Activated T-helper 9 cell treated with anti-CD3 and anti-CD28 coated beads, Interleukin-2, amount 50 U/mL, for 16 hours (primary cell): ENCODE measurements around the gene FAM50A.
A peak's percentile ranks its signal among the peaks of the same experiment; 100 is the strongest.

ENCODE experiments used
- DNase-seq: peaks from one replicate; pipeline ENCODE4 v3.0.0-alpha.2; 2020; ENCODE audit warnings: low read depth

The FAM50A gene

DNA sequence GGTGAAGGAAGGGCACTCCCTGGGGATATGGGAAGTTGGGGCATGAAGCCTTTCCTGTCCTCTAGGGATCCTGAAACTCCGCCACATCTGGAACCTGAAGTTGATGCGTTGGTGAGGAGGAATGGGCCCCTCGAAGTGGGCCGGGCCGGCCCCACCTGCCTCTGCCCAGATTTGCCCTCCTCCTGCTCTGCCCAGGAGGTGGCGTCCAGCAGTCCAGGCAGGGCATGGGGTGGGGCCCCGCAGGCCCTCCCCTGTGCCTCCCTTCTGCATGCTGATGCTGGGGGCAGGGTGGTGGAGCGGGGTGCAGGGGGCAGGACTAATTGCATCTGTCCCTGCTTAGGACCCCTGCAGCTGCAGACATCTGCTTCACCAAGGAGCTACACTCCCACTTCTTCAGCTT lies 30.8 kb upstream of the FAM50A start:
- no peak for DNase-seq

DNA sequence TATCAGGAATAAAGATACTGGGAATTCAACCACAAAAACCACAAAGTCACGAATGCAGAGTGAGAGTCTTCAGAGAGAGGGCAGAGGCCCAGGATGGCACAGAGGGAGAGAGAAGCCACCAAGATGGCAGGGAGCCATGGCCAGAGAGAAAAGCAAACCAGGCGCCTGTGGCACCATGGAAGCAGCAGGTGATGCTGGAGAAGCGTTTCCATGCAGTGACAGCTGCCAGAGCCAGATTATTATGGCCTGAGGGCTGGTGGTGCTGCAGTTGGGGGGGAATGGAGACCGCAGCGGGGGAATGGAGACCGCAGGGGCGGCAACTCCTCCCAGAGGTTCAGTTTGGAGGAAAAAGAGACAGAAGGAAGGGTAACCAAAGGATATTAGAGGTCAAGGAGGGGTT lies 26.8 kb upstream of the FAM50A start:
- DNase-seq, result no peak

DNA sequence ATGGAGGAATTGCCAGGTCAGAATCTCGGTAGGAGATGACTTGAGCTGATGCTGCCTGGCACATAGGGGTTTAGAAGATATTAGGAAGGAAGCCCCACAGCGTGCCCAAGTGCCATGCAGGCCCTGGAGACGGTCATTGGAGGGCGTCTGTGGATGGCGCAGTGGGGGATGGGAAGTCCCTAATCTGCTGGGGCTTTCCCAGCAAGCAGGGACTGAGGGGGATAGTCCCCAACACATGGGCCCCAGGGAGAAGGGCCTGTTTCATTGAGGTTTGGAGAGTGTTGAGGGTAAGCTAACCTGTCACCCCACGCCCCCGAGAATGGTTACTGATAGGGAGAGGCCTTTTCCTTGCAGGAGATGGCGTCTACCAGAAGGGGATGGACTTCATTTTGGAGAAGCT lies 24.8 kb upstream of the FAM50A start:
- DNase-seq, result no peak

DNA sequence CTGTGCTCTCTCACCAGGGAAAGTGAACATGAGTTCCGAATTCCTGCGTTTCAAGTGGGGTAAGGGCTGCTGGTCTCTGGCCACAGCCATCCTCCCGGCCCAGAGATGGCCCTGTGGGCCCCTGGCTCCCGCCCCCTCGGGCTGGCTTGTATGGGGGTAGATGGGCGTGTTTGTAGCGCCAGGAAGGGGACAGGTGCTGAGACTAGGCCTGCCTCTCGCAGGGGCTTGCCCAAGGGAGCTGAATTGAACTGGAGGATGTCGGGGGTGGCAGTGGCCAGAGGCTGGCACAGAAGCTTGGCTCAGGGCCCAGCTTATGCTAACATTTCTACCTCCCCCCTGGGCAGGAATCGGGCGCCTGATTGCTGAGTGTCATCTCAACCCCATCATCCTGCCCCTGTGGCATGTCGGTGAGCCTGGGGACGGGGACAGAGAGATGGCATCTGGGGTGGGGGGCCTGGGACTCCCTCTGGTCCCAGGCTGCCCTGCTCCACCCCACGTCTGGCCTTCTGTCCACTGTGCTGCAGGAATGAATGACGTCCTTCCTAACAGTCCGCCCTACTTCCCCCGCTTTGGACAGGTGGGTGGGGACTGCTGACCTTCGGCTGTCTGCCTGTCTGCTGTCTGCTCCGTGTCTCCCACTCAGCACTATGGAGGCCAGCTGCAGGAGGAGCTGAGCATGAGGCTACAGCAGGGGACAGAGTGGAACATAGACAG lies 24.1 kb upstream of the FAM50A start:
- no peak for DNase-seq

DNA sequence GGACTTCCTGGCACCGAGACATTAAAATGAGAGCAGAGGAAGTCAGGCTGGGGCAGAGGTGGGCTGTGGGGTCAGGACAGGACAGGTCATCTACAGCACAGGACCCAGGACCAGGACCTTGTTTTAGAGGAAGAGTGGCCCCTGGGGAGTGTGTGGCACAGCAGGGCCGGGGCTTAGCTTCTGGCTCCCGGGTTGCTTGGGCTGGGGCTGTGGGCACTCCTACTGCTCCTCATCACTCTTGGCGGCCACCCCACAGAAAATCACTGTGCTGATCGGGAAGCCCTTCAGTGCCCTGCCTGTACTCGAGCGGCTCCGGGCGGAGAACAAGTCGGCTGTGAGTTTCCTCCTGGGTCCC lies 23.6 kb upstream of the FAM50A start:
- DNase-seq, result no peak

DNA sequence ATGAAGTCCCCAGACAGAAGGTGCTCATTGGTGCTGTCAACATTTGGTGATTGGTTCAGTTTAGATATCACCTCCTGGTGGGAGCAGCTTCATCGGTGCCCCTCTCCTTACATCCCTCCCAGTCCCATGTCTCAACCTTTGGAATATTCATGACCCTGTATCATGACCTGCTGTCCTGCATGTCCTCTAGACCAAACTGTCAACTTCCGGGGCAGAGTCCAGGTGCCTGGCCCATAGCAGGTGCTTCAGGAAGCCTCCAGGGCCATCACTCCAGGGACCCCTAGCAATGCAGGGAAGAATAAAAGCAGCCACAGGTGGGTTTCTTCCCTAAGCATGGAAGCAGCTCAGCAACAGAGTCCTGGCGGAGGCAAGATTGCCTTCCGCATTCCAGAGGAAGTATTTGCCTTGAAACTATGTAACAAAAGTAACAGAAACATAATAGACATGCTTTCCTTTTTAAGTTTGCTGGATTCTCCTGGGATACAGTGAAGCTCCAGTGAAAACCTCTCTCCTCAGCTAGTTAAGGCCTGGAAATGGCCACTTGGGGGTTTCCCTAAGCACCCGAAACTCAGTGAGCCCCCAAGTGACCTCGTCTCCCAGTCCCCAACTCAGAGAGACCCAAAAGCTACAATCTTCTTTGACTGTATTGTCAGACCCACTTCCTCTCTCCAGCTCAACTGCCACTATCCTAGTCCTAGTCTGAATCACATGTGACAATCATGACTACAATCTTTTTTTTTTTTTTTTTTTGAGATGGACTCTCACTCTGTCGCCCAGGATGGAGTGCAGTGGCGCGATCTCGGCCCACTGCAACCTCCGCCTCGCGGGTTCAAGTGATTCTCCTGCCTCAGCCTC lies 16.8 kb upstream of the FAM50A start:
- DNase-seq, result no peak

DNA sequence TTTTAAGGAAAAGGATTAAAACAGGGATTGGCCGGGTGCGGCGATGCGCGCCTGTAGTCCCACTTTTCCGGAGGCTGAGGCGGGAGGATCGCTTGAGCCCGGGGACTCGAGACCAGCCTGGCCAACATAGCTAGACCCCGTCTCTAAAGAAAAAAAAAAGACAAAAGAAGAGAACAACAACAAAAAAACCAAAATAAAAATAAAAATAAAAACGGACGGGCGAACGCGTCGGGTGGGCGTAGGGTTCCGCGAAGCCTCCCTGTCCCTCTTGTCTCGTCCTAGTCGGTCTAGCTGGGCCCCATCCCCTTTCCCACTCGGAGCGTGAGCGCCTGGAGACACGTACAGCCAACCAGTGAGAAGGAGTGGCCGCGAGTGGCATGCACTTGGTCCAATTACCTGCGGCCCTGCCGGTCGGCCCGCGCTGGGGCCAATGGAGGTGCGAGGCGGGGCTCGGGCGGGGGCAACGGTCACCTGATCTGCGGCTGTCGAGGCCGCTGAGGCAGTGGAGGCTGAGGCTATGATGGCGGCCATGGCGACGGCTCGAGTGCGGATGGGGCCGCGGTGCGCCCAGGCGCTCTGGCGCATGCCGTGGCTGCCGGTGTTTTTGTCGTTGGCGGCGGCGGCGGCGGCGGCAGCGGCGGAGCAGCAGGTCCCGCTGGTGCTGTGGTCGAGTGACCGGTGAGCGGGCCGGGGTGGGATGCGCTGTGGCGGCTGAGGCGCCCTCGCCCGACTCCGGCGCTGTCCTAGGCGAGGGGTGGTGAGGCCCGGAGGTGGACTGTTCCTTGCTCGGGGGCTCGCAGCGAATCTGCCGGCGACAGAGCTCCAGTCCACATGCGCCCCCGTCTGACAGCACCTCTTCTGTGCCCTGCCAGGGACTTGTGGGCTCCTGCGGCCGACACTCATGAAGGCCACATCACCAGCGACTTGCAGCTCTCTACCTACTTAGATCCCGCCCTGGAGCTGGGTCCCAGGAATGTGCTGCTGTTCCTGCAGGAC lies 15.5 kb upstream of the FAM50A start, which contains the start of gene ATP6AP1:
ATP6AP1 (plus strand) TSS at position 502 of the 996 bp plus-strand sequence; CDS start at position 518, 16 bp downstream.
- DNase-seq, result peak; percentile 83

DNA sequence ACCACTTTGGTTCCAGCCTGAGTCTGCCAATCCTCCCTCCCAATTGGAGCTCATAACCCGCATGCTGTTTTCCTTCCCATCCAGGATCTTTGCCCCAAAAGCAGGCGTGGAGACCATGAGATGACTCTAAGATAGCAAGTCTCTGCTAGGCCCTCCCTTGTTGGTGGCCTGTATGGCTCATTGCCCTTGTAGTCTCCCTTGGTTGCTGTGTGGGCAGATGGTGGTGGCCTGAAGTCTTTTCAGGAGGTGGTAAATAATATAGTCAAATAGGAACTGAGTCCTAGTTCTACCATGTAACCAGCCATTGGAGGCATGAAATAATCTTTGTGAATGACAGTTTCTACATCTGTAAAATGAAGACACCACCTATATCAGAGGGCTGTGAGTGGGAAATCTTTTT lies 14.2 kb upstream of the FAM50A start:
- DNase-seq, result no peak

DNA sequence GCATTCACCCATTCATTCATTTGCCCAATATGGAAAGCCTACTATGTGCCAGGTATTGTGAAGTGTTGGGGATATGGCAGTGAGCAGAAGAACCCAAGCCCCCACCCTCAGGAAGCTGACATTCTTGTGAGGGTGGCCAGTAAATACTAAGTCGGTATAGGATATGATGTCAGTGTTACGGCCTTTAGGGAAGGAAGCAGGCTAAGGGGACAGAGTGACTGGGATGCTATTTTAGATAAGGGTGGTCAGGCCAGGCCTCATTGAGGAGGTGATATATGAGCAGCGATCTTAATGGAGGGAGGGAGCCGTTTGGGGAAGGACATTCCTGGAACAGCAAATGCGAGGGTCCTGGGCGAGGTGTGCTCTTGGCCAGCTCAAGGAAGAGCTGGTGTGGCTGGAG lies 13.5 kb upstream of the FAM50A start:
- DNase-seq, result no peak

DNA sequence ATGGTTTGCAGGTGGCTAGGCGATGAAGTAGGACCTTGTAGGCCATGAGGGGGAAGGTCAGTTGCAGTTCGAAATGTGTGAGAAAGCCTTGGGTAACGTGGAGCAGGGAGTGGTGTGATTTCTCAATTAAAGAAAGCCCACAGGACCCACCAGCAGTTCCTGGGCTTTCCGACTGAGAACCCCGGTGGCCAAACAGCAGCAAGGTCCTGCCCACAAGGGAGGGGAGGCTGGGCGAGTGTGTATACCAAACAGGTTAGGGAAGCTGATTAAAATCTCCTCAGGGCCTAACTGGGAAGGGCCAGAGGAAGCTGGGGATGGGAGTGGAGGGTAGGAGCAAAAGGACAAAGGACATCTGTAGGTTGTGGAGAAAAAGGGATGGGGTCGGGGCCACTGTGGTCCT lies 13.0 kb upstream of the FAM50A start:
- no peak for DNase-seq

DNA sequence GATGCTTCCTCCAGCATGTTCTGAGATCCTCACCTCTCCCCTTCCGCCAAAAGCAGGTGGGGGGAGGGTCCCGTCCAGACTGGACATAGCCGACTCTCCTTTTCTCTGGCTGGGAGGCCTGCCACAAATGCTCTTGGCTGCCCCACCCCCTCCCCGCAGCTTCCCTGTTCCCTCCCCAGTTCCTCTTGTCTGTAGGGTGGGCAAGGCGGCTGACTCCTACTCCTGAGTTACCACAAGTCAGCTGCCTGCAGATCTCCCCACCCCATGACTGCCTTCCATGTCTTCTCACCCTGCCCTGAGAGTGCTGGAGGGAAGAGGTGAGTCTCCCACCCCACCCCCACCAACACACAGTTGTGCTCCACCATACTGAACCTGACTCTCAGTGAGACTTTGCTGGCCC lies 12.6 kb upstream of the FAM50A start:
- no peak for DNase-seq

DNA sequence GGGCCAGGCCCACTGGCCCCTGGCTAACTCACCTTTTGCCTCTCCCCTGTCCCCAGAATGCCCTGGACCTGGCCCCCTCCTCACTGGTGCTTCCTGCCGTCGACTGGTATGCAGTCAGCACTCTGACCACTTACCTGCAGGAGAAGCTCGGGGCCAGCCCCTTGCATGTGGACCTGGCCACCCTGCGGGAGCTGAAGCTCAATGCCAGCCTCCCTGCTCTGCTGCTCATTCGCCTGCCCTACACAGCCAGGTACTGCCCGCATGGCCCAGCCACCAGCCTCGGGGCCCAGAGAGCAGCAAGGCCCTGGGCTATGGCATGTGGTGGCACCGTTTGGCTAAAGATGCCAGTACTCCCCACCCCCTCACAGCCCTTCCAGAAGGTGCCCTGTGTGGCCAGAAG lies 11.7 kb upstream of the FAM50A start:
- no peak for DNase-seq

DNA sequence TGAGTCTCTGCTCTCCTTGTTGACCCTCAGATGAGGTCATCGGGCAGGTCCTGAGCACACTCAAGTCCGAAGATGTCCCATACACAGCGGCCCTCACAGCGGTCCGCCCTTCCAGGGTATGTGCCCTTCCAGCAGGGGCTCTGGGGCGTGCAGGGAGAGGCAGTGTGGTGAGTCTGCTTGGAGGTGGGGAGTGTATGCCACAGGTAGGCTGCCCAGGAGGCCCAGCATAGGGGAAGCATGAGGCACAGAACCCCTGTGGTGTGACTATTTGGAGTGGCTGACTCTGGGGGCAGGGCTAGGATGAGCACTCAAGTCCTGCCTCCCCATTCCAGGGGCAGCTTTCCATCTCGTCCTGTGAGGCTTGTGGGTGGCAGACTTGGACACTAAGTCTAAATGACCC lies 10.3 kb upstream of the FAM50A start:
- DNase-seq, result no peak

DNA sequence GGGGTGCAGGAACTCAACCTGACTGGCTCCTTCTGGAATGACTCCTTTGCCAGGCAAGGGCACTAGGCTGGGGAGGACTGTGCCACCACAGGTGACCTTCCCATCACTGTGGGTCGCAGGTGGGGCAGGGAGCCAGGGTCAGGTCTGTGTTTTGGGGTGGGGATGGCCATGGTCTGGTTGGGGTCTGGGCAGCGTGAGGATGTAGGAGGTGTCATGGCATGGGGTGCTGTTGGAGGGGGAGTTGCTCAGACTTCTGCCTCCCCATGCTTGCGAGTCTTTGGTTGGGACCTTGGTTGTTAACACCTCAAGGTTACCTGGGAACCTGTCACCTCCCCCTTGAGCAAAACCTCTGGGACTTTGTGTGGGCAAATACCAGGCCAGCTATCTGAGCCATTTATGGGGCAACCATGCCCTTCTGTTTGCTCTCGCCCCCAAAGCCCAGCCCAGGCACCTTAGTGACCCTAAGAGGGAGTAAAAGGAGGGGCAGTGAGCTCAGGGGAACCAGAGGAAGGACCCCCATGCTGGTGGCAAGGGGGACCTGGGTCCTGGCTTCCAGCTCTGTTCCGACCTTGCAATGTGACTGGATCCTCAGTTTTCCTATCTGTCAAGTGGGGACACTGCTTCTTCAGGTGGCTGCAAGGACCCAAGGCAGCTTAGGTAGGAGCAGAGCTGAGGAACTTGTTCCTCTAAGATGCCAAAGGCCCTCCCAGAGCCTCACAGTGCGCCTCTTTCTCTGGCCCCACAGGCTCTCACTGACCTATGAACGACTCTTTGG lies 9.4 kb upstream of the FAM50A start:
- DNase-seq, result no peak

DNA sequence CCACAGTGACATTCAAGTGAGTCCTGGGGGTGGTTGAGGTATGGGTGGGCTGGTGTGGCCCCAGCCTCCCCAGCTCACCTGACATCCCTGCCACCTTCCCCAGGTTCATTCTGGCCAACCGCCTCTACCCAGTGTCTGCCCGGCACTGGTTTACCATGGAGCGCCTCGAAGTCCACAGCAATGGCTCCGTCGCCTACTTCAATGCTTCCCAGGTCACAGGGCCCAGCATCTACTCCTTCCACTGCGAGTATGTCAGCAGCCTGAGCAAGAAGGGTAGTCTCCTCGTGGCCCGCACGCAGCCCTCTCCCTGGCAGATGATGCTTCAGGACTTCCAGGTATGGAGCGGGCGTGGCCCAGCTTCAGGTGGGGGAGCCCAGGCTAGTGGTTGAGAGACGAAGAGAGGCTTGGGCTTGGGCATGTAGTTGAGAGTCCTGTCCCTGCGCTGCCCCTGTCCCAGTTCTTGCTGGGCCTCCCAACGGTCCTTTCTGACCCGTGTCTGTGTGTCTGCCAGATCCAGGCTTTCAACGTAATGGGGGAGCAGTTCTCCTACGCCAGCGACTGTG lies 8.7 kb upstream of the FAM50A start:
- no peak for DNase-seq

DNA sequence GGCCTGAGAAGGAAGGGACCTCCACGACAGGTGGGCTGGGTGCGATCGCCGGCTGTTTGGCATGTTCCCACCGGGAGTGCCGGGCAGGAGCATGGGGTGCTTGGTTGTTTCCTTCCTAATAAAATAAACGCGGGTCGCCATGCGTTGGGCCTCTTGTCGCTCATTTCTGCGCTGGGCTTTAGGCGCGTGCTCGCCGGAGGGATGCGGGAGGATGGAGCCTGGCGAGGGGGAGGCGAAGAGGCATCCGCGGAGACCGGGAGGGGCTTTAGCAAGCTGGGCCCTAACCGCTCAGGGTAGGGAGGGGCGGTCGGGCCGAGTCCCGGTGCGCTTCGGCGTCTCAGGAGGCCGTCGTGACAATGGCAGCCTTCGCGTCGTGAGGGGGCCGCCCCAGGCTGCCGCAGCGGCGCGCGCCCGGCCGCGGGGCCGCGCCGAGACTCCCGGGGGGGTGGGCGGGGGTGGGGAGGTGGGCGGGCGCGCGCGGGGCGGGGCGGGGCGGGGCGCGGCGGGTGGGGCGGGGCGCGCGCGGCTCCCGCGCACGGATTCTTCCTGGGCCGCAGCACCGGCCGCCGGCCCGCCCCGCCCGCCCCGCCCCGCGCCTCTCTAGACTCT lies 7.5 kb upstream of the FAM50A start:
- DNase-seq, result peak; percentile 46

DNA sequence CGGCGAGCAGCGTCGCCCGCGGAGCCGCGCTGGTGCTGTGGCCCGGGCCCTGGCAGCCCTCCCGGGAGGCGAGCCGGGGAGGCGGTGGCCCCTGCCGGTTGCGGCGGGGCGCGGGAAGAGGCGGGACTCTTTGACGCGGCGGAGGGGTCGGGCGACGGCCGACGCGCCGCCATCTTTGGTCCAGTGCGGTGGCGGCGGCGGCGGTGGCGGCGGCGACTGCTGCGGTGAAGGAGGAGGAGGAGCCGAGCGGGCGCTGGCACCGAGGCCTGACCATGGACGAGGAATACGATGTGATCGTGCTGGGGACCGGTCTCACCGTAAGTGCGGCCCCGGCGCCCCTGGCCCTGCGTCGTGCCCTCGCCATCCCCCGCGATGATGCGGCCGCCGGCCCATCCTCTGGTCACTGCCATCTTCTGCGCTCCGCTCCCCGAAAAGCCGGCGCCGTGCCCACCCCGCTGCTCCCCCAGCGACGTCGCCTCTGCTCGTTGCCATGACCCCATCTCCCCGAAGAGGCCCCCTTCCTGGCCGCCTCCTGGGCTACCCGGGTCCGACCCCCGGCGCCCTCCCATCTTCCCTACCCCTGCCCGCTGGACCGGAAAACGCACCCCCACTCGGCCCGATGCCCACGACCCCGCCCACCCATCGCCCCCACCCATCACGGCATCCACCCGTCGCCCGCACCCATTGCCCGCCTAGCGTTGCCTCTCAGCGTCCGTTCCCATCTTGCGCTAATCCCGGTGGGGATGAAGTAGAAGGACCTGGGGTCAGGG lies 6.8 kb upstream of the FAM50A start, which contains the start of gene GDI1:
GDI1 (plus strand) TSS at position 172 of the 770 bp plus-strand sequence; CDS start at position 273, 101 bp downstream.
- DNase-seq, result peak; percentile 42

DNA sequence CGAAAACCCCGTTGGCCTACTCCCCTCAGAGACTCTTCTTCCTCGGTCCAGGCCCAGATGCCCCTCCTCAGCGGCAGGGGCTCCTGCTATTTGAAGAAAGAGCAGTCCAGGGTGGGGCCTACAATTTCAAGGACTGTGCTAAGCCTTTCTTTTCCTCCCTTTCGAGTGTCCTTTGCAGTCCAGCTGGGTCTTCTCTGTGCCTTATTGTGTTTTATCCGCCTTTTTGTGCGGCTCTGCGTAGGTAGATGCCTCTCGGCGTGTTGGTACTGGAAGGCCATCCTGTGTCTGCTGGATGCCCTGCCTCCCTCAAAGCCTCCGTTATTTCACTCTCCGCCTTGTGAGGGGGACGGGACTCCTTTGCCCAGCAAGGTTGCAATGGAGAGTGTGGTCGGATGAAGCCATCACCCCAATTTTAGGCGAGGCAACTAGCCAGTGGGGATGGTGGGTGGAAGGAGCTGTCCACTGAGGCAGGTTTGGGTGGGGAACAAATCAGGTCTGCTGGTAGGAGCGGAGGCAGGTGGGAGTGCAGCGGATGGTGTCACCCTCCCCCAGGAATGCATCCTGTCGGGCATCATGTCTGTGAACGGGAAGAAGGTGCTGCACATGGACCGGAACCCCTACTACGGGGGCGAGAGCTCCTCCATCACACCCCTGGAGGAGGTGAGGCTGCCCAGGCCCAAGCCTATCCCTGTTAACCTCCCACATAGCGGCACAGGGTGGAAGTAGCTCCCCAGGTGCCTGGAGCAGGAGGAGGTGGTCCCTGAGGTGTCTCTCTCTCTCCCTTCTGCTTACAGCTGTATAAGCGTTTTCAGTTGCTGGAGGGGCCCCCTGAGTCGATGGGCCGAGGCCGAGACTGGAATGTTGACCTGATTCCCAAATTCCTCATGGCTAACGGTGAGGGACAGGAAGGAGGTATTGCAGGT lies 5.7 kb upstream of the FAM50A start:
- no peak for DNase-seq

DNA sequence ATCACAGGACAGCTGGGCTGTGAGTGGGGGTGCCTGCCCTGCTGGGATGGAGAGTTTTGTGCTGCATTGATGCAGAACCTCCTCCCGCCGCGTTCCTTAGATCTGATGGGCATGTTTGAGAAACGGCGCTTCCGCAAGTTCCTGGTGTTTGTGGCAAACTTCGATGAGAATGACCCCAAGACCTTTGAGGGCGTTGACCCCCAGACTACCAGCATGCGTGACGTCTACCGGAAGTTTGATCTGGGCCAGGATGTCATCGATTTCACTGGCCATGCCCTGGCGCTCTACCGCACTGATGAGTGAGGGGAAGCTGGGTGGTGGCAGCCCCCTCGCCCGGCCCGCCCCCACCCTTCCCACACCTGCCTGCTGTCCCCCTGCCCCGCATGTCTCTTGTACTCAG lies 4.1 kb upstream of the FAM50A start:
- no peak for DNase-seq
